Measurements from ENCODE around the gene FCHSD2. TPM values are rescaled to one million over a fixed set of nuclear protein-coding genes. Genes with fewer than 3 reads are reported as not detected.
A peak's percentile ranks its signal among the peaks of the same experiment; 100 is the strongest.

FCHSD2 gene
- polyA plus RNA-seq, 3 donors = 14.5 to 43.5 (median 16.6) TPM

DNA sequence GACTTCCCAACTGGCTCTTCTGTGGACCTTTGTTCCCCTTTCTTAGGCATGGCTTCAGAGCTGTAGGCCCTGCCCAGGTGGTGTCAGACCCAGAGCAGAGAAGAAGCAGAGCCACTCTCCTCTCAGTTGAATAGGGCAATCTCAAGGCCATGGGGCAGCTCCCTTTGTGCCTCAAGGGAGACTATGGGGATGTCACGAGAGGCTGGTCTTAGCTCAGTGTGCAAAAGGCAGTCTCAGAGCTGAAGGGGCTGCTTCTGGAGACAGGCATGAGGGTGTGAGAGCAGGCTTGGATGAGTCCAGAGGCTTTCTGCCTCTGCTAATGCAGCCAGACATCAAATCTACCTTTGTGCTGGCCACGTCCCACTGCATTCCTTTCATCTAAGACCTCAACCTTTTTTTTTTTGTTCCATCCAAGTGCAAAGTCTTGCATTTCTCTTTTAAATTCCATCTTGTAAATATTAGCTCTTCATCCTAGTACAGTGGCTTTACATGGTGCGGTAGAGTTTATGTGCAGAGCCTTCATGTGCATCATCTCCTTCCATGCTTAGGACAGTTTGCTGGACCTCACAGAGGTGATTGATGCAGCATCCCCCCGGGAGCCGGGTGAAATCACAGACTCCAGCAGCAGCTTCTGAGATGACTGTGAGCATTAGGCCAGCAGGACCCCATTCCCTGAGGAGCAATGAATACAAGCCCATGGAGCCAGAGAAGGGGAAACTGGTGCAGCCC lies 34.2 kb upstream of the FCHSD2 start:
- Histone ChIP-seq H3K4me1 (ENCODE audit: control insufficient read depth in 1 of 2, insufficient read depth in 2 of 2, low read length in 2 of 2) (peaks cover 7 to 9% of the 10 kb centered on the region in 2 donors), H3K9me3 (replicated peaks in 1 of 2; ENCODE audit: control insufficient read depth in 1 of 2, insufficient read depth in 1 of 2, low read length in 2 of 2) (no peaks in the 10 kb centered on the region), H3K27ac (ENCODE audit: low read depth in 1 of 2, low read length in 2 of 2) (no peak overlapping the region), H2AFZ (ENCODE audit: insufficient read depth, low read depth, low read length, poor library complexity, severe bottlenecking) (no peak overlapping the region), H3K4me2 (replicated peaks; ENCODE audit: extremely low read depth, low read length, poor library complexity, severe bottlenecking) (no peak overlapping the region), H3K4me3 (replicated peaks in 1 of 3; ENCODE audit: low read depth in 2 of 3, low read length in 3 of 3) (no peak overlapping the region), H3K9ac (ENCODE audit: insufficient read depth, low read length, poor library complexity, severe bottlenecking) (no peak overlapping the region), H3K36me3 (replicated peaks in 1 of 2; ENCODE audit: control insufficient read depth in 1 of 2, insufficient read depth in 2 of 2, low read length in 2 of 2) (no peaks in the 10 kb centered on the region), H3K27me3 (ENCODE audit: control insufficient read depth in 2 of 2, insufficient read depth in 2 of 2, low read length in 2 of 2) (no peaks in the 10 kb centered on the region), H4K20me1 (ENCODE audit: insufficient read depth, low read length) (no peaks in the 10 kb centered on the region), H3K79me2 (ENCODE audit: insufficient read depth, low read length) (no peaks in the 10 kb centered on the region)
- 100% methylated on average over 2 of the region's 5 CpGs for WGBS (ENCODE audit: insufficient coverage)
- intact Hi-C loops (cut with micrococcal nuclease) = loop anchor here (5.0 to 10.0 kb wide), 4 partner anchors 254 to 492 kb away; no protein-coding TSS in a partner anchor
- no peak for DNase-seq
- H3K9me3 Mint-ChIP-seq = peaks cover 0 to 3% (median 0%) of the 10 kb centered on the region in 7 donors
- TF ChIP-seq, protein P1, sequence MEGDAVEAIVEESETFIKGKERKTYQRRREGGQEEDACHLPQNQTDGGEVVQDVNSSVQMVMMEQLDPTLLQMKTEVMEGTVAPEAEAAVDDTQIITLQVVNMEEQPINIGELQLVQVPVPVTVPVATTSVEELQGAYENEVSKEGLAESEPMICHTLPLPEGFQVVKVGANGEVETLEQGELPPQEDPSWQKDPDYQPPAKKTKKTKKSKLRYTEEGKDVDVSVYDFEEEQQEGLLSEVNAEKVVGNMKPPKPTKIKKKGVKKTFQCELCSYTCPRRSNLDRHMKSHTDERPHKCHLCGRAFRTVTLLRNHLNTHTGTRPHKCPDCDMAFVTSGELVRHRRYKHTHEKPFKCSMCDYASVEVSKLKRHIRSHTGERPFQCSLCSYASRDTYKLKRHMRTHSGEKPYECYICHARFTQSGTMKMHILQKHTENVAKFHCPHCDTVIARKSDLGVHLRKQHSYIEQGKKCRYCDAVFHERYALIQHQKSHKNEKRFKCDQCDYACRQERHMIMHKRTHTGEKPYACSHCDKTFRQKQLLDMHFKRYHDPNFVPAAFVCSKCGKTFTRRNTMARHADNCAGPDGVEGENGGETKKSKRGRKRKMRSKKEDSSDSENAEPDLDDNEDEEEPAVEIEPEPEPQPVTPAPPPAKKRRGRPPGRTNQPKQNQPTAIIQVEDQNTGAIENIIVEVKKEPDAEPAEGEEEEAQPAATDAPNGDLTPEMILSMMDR (IDR thresholded peaks at IDR 0.05) = no peak
- no peak overlapping the region for H3K4me3 Mint-ChIP-seq
- peaks cover 22% of the 10 kb centered on the region for H3K4me1 Mint-ChIP-seq
- peaks cover 0 to 4% (median 4%) of the 10 kb centered on the region in 3 donors for H3K27me3 Mint-ChIP-seq (ENCODE audit: low read depth in 3 of 3)
- no peaks in the 10 kb centered on the region for H3K36me3 Mint-ChIP-seq
- H3K27ac Mint-ChIP-seq = peak overlapping the region in 1 of 7 donors; percentile 44

DNA sequence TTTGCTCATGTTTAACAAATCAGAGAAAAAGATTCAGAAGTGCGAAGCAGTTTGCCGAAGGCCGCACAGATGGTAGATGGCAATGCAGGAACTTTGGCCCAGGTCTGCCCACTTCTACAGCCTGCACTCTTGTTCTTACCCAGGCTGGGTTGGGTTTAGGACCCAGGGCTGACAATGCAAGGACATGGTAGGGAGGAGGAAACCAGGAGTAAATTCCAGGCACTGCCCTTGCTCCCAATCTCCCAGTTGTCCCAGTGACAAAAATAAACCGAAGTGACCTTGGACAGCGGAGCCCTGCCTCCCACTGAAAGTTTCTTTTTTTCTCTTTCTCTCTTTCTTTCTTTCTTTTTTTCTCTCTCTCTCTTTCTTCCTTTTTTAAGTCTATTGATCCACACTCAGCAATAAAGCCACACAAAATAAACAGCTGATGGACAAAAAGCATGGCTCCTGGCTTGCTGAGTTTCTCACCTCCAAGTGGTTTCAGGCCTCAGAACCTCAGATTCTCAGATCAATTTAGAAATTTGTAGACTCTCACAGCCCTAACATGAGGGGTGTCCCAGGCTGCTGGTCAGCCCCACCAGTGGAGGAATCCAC lies 33.5 kb upstream of the FCHSD2 start:
- Mint-ChIP-seq H3K27me3 (ENCODE audit: low read depth in 3 of 3) (peaks cover 0 to 4% (median 4%) of the 10 kb centered on the region in 3 donors), H3K4me3 (no peak overlapping the region), H3K4me1 (peaks cover 23% of the 10 kb centered on the region), H3K9me3 (peaks cover 0 to 3% (median 0%) of the 10 kb centered on the region in 7 donors), H3K36me3 (no peaks in the 10 kb centered on the region), H3K27ac (peak overlapping the region in 1 of 7 donors; percentile 62)
- H3K27me3 ChIP-seq (ENCODE audit: control insufficient read depth in 2 of 2, insufficient read depth in 2 of 2, low read length in 2 of 2) = no peaks in the 10 kb centered on the region
- no peaks in the 10 kb centered on the region for H3K79me2 ChIP-seq (ENCODE audit: insufficient read depth, low read length)
- H3K27ac ChIP-seq (ENCODE audit: low read depth in 1 of 2, low read length in 2 of 2) = no peak overlapping the region
- WGBS (ENCODE audit: insufficient coverage) = 77% methylated on average over 5 of the region's 5 CpGs
- H3K36me3 ChIP-seq (replicated peaks in 1 of 2; ENCODE audit: control insufficient read depth in 1 of 2, insufficient read depth in 2 of 2, low read length in 2 of 2) = no peaks in the 10 kb centered on the region
- no peak overlapping the region for H3K4me3 ChIP-seq (replicated peaks in 1 of 3; ENCODE audit: low read depth in 2 of 3, low read length in 3 of 3)
- H4K20me1 ChIP-seq (ENCODE audit: insufficient read depth, low read length) = no peaks in the 10 kb centered on the region
- H3K9ac ChIP-seq (ENCODE audit: insufficient read depth, low read length, poor library complexity, severe bottlenecking) = no peak overlapping the region
- H3K9me3 ChIP-seq (replicated peaks in 1 of 2; ENCODE audit: control insufficient read depth in 1 of 2, insufficient read depth in 1 of 2, low read length in 2 of 2) = no peaks in the 10 kb centered on the region
- TF ChIP-seq, protein P1 (IDR thresholded peaks at IDR 0.05) = no peak
- H3K4me2 ChIP-seq (replicated peaks; ENCODE audit: extremely low read depth, low read length, poor library complexity, severe bottlenecking) = no peak overlapping the region
- no peak for DNase-seq
- peaks cover 7 to 9% of the 10 kb centered on the region in 2 donors for H3K4me1 ChIP-seq (ENCODE audit: control insufficient read depth in 1 of 2, insufficient read depth in 2 of 2, low read length in 2 of 2)
- H2AFZ ChIP-seq (ENCODE audit: insufficient read depth, low read depth, low read length, poor library complexity, severe bottlenecking) = no peak overlapping the region
- intact Hi-C loops (cut with micrococcal nuclease) = loop anchor here (5.0 to 10.0 kb wide), 4 partner anchors 253 to 491 kb away; no protein-coding TSS in a partner anchor

Measured in CD14-positive monocyte (primary cell).